NCI-H460 (cell line): ENCODE results near the gene IKZF3. TPM values are rescaled to one million over a fixed set of nuclear protein-coding genes. Genes with fewer than 3 reads are reported as not detected.
"Not testable (repeated sequence)": the region's sequence is repeated elsewhere in the genome, so short reads cannot be mapped to it uniquely, and the experiment has no call there.

Experiments used
- DNase-seq: peaks from one replicate; pipeline ENCODE4 v3.0.0-alpha.2; 2016; ENCODE audit warnings: low read depth; ENCODE audit errors: extremely low read depth
- total RNA-seq: library from RNA; depleted of rRNA; stranded (reverse); fragments of >200 nt; shearing (Covaris generic); gene quantifications from 2 replicates; pipeline ENCODE4 v1.2.3, GENCODE V29; 2014

The IKZF3 gene
- total RNA-seq, 1 experiment from 2014 or later, result not detected

GRCh38 chr17:39757931-39758873 is 105.9 kb downstream of the IKZF3 start:
- DNase-seq, result no peak

DNA sequence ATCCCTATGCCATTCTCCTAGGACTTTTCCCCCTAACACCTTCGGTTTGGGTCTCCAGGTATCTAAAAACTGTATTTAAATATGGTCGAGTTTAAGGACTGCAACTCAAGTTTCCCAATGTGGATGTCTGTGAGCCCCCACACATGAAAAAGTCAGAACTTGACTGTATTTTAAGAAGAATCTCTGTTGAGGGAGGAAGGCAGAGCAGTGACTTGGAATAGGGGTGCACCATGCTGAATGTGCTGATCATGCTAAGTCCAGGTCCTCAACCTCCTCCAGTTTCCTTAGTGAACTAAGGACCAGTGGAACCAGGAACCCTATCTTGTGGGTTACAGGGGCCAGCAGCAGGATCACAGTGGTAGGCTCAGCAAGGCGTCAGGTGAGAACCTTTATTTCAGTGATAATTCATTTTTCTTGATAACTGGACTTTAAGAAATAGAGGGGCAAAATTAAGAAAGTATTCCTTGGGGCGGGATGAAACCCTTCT is 106.9 kb downstream of the IKZF3 start:
- DNase-seq, result no peak

DNA sequence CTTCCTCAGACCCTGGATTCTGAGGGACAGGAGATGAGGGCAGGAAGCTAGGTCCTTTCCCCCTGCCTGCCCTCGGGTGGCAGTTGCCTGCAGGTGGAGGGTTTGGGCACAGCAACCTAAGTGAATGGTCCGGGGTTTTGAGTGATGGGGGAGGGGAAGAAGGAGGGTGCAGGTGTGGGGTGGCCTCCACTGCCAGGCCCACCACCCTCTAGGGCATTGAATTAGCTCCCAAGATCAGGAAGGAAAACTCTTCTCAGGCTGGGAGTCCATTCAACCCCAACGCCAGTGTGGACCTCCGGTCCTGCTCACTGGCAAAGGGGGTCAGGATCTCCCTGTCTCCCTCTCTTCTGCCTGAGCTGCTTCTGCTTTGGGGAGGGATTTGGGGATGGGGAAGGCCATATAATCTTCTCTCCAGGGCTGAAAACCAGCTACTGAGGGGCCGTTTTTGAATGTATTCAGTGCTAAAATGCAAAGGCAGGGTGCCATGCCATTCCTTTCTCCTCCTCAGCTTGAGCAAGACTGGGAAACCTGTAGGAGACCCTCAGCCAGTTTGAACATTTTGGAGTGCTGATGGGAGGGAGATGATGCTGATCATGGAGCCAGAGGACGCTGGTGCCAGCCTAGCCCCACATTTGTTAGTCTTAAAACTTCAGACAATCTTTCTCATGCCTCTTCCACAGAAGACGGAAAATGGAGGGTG is 107.6 kb downstream of the IKZF3 start:
- no peak for DNase-seq

DNA sequence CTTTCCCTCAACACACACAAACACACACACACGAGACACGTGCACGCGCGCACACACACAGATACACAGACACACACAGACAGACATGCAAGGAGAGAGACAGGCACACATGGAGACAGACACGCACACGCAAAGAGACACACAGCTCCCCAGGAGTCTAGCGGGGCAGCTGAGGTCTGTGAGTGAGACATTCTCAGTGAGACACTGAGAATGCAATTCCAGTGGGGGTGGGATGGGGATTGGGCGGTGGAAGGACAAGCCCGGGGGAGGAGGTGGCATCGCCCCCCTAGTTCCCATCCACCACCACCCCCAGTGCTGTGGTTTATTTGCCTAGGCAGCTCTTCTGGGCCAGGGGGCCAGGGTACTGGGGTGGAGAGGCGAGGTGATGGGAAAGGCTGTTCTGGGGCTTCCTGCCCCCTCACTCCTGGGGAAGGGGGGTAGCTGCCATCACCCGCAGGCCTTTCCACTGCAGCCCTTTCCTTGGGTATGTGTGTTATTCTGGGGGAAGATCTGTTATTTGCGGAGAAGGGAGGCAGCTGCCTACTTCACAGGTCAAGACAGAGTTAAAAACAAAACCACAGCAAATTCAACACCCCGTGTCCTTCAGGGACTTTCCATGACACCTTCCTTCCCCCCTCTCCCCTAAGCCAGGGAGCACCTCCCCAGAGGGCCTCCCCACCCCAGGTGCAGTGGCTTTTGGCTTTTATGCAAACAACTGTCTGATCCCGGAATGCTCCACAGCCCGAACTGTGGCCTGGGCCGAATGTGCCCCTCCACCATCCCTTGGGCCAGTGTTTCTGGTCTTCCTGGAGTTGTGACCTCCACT is 108.3 kb downstream of the IKZF3 start:
- no peak for DNase-seq

- no peak for DNase-seq
Measured at GRCh38 chr17:39754958-39755553, 109.1 kb downstream of the IKZF3 start.

DNA sequence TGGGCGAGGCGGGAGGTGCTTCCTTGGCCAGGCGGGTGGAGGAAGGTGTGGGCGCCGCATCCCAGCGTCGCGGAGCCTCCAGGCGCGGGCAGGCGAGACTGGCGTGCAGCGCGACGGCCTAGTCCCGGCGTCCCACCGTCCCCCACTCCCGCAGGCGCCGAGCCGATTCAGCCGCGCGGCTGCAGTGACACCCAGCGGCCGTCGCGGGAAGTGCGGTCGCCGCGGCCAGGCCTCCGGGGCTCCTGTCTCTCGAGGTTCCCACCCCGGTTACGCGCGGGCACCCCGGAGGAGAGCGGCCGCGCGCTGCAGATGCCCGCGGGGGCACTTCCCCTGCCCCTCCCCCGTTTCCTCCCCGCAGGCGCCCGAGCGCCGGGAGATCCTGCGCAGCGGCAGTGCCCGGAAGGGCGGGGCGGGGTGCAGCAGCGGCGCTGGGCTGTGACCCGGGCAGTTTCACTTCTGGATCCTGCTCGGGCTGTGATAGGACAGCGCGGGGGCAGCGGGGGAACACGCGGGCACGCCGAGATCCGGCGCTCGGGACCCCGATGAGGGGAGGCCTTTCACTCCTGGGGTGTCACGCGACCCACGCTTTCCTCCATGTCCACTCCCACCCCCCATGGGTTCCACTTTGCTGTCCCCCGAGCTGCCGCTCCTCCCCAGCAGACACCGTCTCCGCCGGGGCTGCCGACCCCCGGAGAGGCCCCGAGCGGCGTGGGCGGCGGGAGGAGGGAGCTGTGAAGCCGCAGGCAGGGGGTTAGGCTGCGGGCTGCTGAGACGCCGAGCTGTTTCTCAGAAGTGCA is 109.8 kb downstream of the IKZF3 start:
- DNase-seq, result peak; percentile 93

- DNase-seq, result no peak
Measured at GRCh38 chr17:39753514-39754160, 110.5 kb downstream of the IKZF3 start.

DNA sequence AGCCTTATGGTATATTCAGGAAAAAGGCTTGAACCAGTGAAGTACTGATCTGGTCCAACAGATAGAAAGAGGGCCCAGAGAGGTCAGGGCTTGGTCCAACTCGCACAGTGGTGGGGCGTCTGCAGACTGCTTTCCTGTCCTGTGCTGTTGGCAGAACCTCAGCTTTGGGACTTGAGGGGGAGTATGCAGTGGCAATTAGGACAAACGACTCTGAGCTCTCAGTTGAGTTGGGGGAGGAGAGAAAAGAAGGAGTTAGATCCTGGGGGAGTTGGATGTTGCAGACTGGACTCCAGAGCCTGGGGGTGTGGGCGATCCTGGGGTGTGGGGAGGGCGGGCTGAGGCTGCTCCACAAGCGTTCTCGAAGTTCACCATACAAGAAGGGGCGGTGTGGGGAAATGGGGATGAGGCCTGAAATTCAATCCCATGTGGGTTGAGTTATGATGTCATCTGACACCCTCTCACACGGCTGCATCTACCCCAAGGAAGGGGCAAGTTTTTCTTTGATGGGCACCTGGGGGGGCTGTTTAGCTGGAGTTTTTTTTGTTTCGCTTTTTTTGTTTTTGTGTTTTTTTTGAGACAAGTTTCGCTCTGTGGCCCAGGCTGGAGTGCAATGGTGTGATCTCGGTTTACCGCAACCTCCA is 111.8 kb downstream of the IKZF3 start:
- no peak for DNase-seq

GRCh38 chr17:39751637-39752036 is 112.5 kb downstream of the IKZF3 start:
- DNase-seq, result no peak

DNA sequence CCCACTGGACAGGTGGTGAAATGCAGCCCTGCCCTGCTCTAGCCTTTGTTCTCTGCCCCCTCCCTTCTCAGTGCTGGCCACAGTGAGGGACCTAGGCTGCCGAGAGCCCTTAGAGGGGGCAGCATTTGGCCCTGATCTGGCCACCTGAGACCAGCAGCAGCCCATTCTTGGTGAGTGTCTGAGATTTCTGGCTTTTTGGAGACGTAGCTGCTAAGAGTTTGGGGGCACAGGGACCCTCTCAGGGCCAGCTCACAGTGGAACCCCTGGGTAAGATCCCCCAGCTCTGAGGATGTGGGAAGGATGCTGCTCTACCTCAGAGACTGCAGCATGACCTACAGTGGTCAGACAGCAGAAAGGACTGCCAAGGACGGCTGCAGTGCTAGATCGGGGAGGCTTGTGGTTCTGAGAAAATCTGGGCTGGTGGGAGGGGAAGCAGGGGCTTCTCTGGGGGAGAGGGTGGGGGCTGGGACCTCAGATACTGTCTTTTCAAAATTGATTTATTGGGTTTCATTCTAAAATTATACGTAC is 113.0 kb downstream of the IKZF3 start:
- no peak for DNase-seq

DNA sequence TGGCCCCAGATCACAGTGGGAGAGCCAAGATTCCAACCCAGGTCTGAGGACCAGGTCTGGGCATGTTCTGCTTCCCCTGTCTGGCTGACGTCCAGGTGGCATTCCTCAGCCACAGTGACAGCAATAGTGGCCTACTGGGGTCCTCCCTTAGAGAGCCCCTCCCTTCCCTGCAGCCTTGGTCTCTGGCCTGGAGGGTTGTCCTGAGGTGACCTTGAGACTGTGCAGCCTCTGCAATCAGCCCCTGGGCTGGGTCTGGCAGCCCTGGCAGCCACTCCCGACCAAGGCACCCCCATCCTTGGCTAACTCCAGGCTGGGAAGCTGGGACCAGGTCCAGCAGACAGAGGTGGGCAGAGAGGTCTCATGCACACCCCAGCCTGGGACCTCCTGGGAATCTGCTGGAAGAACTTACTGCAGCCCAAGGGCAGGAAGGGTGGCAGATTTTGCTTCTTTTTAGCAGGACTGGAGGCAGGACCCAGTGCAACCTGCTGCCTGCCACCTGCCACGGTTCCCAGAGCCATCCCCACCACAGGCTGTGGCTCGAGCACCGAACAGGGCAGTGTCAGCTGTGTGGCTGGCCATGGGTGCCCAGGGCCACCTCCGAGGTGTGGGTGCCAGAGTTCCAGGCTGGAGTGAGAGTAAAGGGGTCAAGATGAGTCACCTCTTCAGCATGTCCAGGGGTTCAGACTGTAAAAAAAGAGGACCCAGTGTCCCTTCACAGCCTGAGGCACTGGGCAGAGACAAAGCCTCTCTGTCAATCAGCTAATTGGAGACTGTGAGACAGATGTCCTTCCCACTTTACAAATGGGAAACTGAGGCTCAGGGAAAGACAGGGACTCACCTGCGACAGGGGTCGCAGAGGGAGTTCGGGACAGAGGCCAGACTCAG is 113.7 kb downstream of the IKZF3 start:
- DNase-seq, result no peak

DNA sequence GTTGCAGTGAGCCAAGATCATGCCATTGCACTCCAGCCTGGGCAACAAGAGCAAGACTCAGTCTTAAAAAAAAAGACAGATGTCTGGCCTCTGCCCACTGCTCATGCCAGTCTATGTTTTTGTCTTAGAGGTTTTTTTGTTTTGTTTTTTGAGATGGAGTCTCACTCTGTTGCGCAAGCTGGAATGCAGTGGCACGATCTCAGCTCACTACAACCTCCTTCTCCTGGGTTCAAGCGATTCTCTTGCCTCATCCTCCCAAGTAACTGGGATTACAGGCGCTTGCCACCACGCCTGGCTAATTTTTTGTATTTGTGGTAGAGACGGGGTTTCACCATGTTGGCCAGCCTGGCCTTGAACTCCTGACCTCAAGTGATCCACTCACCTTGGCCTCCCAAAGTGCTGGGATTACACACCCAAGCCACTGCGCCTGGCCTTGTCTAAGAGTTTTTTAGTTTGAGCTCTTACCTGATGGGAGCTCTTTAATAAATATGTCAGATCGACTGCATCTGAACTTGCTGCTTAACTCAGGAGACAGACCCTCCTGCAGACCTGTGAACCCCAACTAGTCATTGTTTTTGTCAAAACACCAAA is 115.6 kb downstream of the IKZF3 start:
- DNase-seq, result not testable (repeated sequence)

GRCh38 chr17:39747745-39748144 is 116.4 kb downstream of the IKZF3 start:
- no peak for DNase-seq

DNA sequence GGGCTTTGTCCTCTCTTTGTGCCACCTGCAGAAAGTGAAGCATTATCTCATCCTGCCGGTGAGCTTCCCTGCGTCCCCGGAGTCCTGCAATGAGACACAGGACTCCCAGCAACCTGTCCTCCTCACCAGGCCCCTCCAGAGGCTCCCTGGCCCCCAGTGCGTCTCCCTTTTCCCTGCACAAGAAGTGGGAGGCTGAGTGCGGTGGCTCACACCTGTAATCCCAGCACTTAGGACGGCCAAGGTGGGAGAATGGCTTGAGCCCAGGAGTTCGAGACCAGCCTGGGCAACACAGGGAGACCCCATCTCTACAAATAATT is 118.0 kb downstream of the IKZF3 start:
- no peak for DNase-seq

GRCh38 chr17:39745335-39746144 is 118.6 kb downstream of the IKZF3 start:
- no peak for DNase-seq

- DNase-seq, result no peak
Measured at GRCh38 chr17:39744836-39745215, 119.3 kb downstream of the IKZF3 start.
